SK-N-MC (cell line): ENCODE measurements around the gene OCLN.
"Not testable (repeated sequence)": the region's sequence is repeated elsewhere in the genome, so short reads cannot be mapped to it uniquely, and the experiment has no call there.

Experiments
- EZH2 ChIP-seq: fragments of 200-600 bp; sonication (generic); IDR thresholded peaks from one replicate; pipeline ENCODE4 v1.6.1; 2017; ENCODE audit warnings: antibody characterized with exemption
- POLR2AphosphoS5 ChIP-seq: IDR thresholded peaks from 2 replicates; pipeline ENCODE4 v1.6.1; 2012; ENCODE audit warnings: mild to moderate bottlenecking, low read depth, low read length, borderline replicate concordance

DNA sequence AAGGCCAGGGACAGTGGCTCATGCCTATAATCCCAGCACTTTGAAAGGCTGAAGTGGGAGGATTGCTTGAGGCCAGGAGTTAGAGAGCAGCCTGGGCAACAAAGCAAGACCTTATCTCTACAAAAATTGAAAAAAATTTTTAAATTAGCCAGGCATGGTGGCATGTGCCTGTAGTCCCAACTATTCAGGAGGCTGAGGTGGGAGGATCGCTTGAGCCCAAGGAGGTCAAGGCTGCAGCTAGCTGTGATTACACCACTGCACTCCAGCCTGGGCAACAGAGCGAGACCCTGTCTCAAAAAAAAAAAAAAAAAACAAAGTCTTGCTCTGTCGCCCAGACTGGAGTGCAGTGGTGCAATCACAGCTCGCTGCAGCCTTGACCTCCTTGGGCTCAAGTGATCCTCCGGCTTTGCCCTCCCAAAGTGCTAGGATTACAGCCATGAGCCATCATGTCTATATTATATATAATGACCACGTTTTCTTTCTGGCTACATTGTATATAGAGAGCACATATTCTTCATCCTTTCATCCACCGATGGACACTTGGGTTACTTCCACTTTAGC lies 37.1 kb upstream of the OCLN start:
- not testable (repeated sequence) for TF ChIP-seq EZH2, POLR2AphosphoS5
